B cell (primary cell): ENCODE results near the gene TPK1. TPM values are rescaled to one million over a fixed set of nuclear protein-coding genes. Genes with fewer than 3 reads are reported as not detected.

Experiments used
- ATAC-seq: fragments of 200-7000 bp; cut with Tn5 transposase; one replicate; pipeline ENCODE4 v1.10.0; 2021; ENCODE audit warnings: low read depth, mild to moderate bottlenecking, moderate number of reproducible peaks, moderate library complexity
- CTCF ChIA-PET: fragments of 350-600 bp; sonication (Branson Sonifier 250); formaldehyde crosslinking; loops from one replicate; lab custom pipeline; 2021; ENCODE audit warnings: antibody characterized with exemption, inconsistent platforms; lab: Charles Lee
- POLR2A ChIA-PET: fragments of 350-600 bp; sonication (Branson Sonifier 250); formaldehyde crosslinking; loops from one replicate; lab custom pipeline; 2021; ENCODE audit warnings: antibody characterized with exemption; lab: Charles Lee
- DNase-seq: peaks from one replicate; pipeline ENCODE4 v3.0.0; 2013
- H2AFZ ChIP-seq: 2 replicates; pipeline ENCODE4 v1.6.1; 2012; ENCODE audit warnings: mild to moderate bottlenecking, low read depth, low read length; ENCODE audit not compliant: insufficient read depth, poor library complexity, severe bottlenecking
- H3K27ac ChIP-seq, 2 donors: 1 replicate in 1 of 2; 2 replicates in 1 of 2; pipeline ENCODE4 v1.5.1; 2012 to 2013; ENCODE audit warnings: low read length in 2 of 2, mild to moderate bottlenecking in 2 of 2, moderate library complexity in 1 of 2
- H3K27me3 ChIP-seq, 4 experiments: fragments of 200-600 bp in 1 of 4; sonication (generic) in 1 of 4; replicated peaks in 1 of 4; 1 replicate in 2 of 4; 2 replicates in 2 of 4; pipeline versions ENCODE4 v1.6.1 to v1.7.0; 2013 to 2016; ENCODE audit warnings: low read length in 3 of 4, mild to moderate bottlenecking in 2 of 4, mixed read lengths in 1 of 4, moderate library complexity in 1 of 4; ENCODE audit not compliant: insufficient read depth in 4 of 4, control insufficient read depth in 3 of 4; ENCODE audit errors: control extremely low read depth in 1 of 4
- H3K36me3 ChIP-seq, 2 experiments: replicated peaks in 1 of 2; 1 replicate in 1 of 2; 2 replicates in 1 of 2; pipeline versions ENCODE4 v1.6.1 to v1.7.1; 2013; ENCODE audit warnings: low read length in 1 of 2; ENCODE audit not compliant: insufficient read depth in 2 of 2, control insufficient read depth in 1 of 2; ENCODE audit errors: control extremely low read depth in 1 of 2, extremely low read depth in 1 of 2
- H3K4me1 ChIP-seq, 2 donors: fragments of 200-600 bp in 1 of 2; sonication (generic) in 1 of 2; 1 replicate in 1 of 2; 2 replicates in 1 of 2; pipeline versions ENCODE4 v1.5.1 to v1.6.1; 2013 to 2017; ENCODE audit warnings: low read length in 2 of 2; ENCODE audit not compliant: control insufficient read depth in 2 of 2, insufficient read depth in 2 of 2
- H3K4me2 ChIP-seq: replicated peaks from 2 replicates; pipeline ENCODE3; 2012; ENCODE audit warnings: mild to moderate bottlenecking, low read depth, low read length; ENCODE audit not compliant: poor library complexity, severe bottlenecking
- H3K4me3 ChIP-seq, 5 experiments: fragments of 200-600 bp in 1 of 5; sonication (generic) in 1 of 5; 1 replicate in 3 of 5; 2 replicates in 2 of 5; pipeline versions ENCODE4 v1.5.1 to v1.7.0; 2011 to 2016; ENCODE audit warnings: low read length in 4 of 5, mild to moderate bottlenecking in 4 of 5, low read depth in 2 of 5, control low read depth in 1 of 5, moderate library complexity in 1 of 5; ENCODE audit not compliant: insufficient read depth in 1 of 5; ENCODE audit errors: control extremely low read depth in 1 of 5, extremely low read depth in 1 of 5
- H3K79me2 ChIP-seq: fragments of 200-600 bp; sonication (generic); one replicate; pipeline ENCODE4 v1.6.0; 2016; ENCODE audit warnings: low read length; ENCODE audit not compliant: control insufficient read depth, insufficient read depth
- H3K9ac ChIP-seq: fragments of 200-600 bp; sonication (generic); 2 replicates; pipeline ENCODE4 v1.6.1; 2017; ENCODE audit warnings: mild to moderate bottlenecking, low read length, moderate library complexity
- H3K9me3 ChIP-seq, 3 donors: one replicate each; pipeline versions ENCODE4 v1.6.1 to v1.7.1; 2013; ENCODE audit warnings: low read length in 2 of 3; ENCODE audit not compliant: control insufficient read depth in 2 of 3, insufficient read depth in 1 of 3; ENCODE audit errors: control extremely low read depth in 1 of 3
- H4K20me1 ChIP-seq: 2 replicates; pipeline ENCODE4 v1.6.0; 2012; ENCODE audit warnings: mild to moderate bottlenecking, low read length; ENCODE audit not compliant: insufficient read depth, control insufficient read depth, poor library complexity, severe bottlenecking
- H3K27ac Mint-ChIP-seq: one replicate; pipeline ENCODE4 v1.8.0; 2021; ENCODE audit warnings: mixed read lengths
- H3K27me3 Mint-ChIP-seq: one replicate; pipeline ENCODE4 v1.8.0; 2021; ENCODE audit warnings: mixed read lengths
- H3K4me1 Mint-ChIP-seq: one replicate; pipeline ENCODE4 v1.8.0; 2021; ENCODE audit warnings: mixed read lengths
- H3K4me3 Mint-ChIP-seq: one replicate; pipeline ENCODE4 v1.8.0; 2021; ENCODE audit warnings: mixed read lengths
- H3K9me3 Mint-ChIP-seq: one replicate; pipeline ENCODE4 v1.8.0; 2022; ENCODE audit warnings: mixed read lengths; ENCODE audit not compliant: insufficient read depth
- CTCF ChIP-seq: fragments of 200-600 bp; IDR thresholded peaks from one replicate; pipeline ENCODE4 v1.8.0; 2022; ENCODE audit warnings: antibody characterized with exemption, mild to moderate bottlenecking
- EZH2 ChIP-seq: IDR thresholded peaks from 2 replicates; pipeline ENCODE4 v1.6.1; 2012; ENCODE audit warnings: borderline replicate concordance, low read depth, mild to moderate bottlenecking, moderate library complexity, low read length; ENCODE audit not compliant: insufficient read depth, poor library complexity, severe bottlenecking
- WGBS: methylation state at CpG from one replicate; pipeline ENCODE4 v1.1.5; 2013; ENCODE audit warnings: missing lambda C conversion rate; ENCODE audit not compliant: insufficient coverage; 5-methylcytosine and 5-hydroxymethylcytosine counted together
- intact Hi-C: fragments of 100-400 bp; cut with micrococcal nuclease; formaldehyde crosslinking; loops from one replicate; pipeline ENCODE4 v1.10.0; 2022
- polyA plus RNA-seq: library from polyadenylated mRNA; depleted of rRNA; stranded (reverse); fragments of >200 nt; gene quantifications from 2 replicates; pipeline ENCODE4 v1.2.3, GENCODE V29; 2012
- total RNA-seq, 2 donors: library from RNA; stranded (reverse); fragments of 120-200 nt in 1 of 2; gene quantifications; 1 replicate in 1 of 2; 2 replicates in 1 of 2; pipeline versions ENCODE4 v1.2.3 to v1.2.4, GENCODE V29; 2013 to 2022

Gene TPK1
- total and polyA plus RNA-seq, 2 donors (not counting 1 experiment from before 2014, with no cell fraction given) = 13.7 to 26.4 TPM

DNA sequence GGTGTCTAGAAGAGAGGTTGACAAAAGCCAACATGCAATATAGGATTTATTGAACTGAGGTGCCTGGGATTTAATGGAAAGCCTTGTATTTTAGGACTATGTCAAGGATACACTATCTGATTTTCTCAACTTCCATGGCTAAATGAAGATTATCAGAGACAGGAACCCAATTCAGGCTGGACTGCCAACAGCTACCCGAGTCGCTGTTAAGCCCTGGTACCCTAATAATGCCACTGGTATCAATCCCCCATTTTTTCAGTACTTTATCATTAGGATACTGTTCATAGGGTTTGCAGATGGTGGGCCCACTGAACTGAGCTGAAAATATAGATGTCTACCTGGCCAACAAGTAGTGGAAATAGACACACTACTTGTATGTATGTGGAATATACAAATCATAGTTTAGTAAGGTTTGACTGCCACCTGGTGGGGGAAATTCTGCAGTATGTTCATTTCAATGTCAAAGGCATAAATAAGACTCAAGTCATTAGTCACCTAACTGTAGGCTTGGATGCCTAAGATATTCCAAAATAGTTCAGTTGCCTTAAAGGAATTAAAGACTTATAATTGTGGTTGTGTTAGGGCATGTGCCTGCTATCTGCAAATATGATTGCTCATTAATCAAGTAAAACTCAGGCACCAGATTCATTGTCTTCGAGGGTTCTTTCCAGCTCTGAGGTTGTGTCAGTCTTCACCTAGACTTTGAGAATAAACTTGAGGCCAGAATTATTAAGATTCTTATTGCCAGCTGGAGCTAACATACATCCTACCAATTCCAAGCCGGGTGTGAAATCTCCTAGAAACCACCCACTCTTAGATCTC is 398.3 kb downstream of the TPK1 start:
- no CpG with 5 or more reads among the region's 4 CpGs for WGBS
- H2AFZ ChIP-seq = no peak overlapping the region
- no peaks in the 10 kb centered on the region for H3K4me1 ChIP-seq

More for the DNA sequence above, 398.3 kb downstream of the TPK1 start:
- TF ChIP-seq EZH2 (no peak), CTCF (peak; percentile 61)
- no peak overlapping the region for H3K27ac ChIP-seq
- H3K4me1 Mint-ChIP-seq = no peaks in the 10 kb centered on the region
- H3K9ac ChIP-seq = no peak overlapping the region
- H3K9me3 ChIP-seq = no peaks in the 10 kb centered on the region
- POLR2A ChIA-PET = no interaction called here
- DNase-seq (peak; percentile 76), ATAC-seq (no peak)
- H3K27me3 ChIP-seq = peaks cover 0 to 2% (median 0%) of the 10 kb centered on the region in 4 experiments
- H4K20me1 ChIP-seq = no peaks in the 10 kb centered on the region
- H3K27me3 Mint-ChIP-seq = peaks cover 27% of the 10 kb centered on the region
- H3K79me2 ChIP-seq = no peaks in the 10 kb centered on the region
- CTCF ChIA-PET = interaction anchor here (0.9 to 1.4 kb wide), 3 partner anchors 11 to 46 kb away, joined by 3 to 6 read pairs (median 5); no protein-coding TSS in a partner anchor
- no peak overlapping the region for H3K4me2 ChIP-seq
- H3K9me3 Mint-ChIP-seq = no peaks in the 10 kb centered on the region
- no peak overlapping the region for H3K4me3 Mint-ChIP-seq
- H3K4me3 ChIP-seq = no peak overlapping the region
- no peak overlapping the region for H3K27ac Mint-ChIP-seq
- H3K36me3 ChIP-seq = no peaks in the 10 kb centered on the region
- intact Hi-C loops = no loop called here
